ENCODE data around the gene SLC35B1. TPM values are rescaled to one million over a fixed set of nuclear protein-coding genes. Genes with fewer than 3 reads are reported as not detected.

SLC35B1 gene
- total RNA-seq = 10 to 100 TPM; 30.6 to 47.8 (median 43.3) TPM

- TF ChIP-seq CTCF (IDR thresholded peaks at IDR 0.05) = no peak
- peak; percentile 91 for DNase-seq (ENCODE audit: low spot score)
- ATAC-seq (ENCODE audit: low FRiP score) = peak; percentile 97
Measured at GRCh38 chr17:49707608-49708514, at the start of gene SLC35B1. Gene SLC35B1 (minus strand): TSS chr17:49707964. CDS start chr17:49707833, 131 bp downstream.

GRCh38 chr17:49757151-49757777 lies 49.5 kb upstream of the SLC35B1 start:
- DNase-seq (ENCODE audit: low spot score) (no peak), ATAC-seq (ENCODE audit: low FRiP score) (no peak)
- TF ChIP-seq CTCF (IDR thresholded peaks at IDR 0.05) = no peak

- DNase-seq (ENCODE audit: low spot score) = no peak
- TF ChIP-seq CTCF (IDR thresholded peaks at IDR 0.05) = no peak
- ATAC-seq (ENCODE audit: low FRiP score) = no peak
Measured at GRCh38 chr17:49756323-49757150, 48.8 kb upstream of the SLC35B1 start.

GRCh38 chr17:49755663-49756283 lies 48.0 kb upstream of the SLC35B1 start:
- DNase-seq (ENCODE audit: low spot score) (no peak), ATAC-seq (ENCODE audit: low FRiP score) (no peak)
- no peak for TF ChIP-seq CTCF (IDR thresholded peaks at IDR 0.05)

- DNase-seq (ENCODE audit: low spot score) (no peak), ATAC-seq (ENCODE audit: low FRiP score) (peak; percentile 76)
- TF ChIP-seq CTCF (IDR thresholded peaks at IDR 0.05) = no peak
Measured at GRCh38 chr17:49753959-49754391, 46.2 kb upstream of the SLC35B1 start.

GRCh38 chr17:49752508-49752907 lies 44.7 kb upstream of the SLC35B1 start:
- no peak for TF ChIP-seq CTCF (IDR thresholded peaks at IDR 0.05)
- DNase-seq (ENCODE audit: low spot score) = no peak
- no peak for ATAC-seq (ENCODE audit: low FRiP score)
